Activated CD4-positive, alpha-beta T cell treated with anti-CD3 and anti-CD28 coated beads for 1 hour (primary cell): ENCODE results near the gene STK4.

Source experiments
- DNase-seq: peaks from one replicate; pipeline ENCODE4 v3.0.0-alpha.2; 2020

Gene STK4

GRCh38 chr20:45092898-45093297, 126.6 kb downstream of the STK4 start:
- DNase-seq = no peak

DNA sequence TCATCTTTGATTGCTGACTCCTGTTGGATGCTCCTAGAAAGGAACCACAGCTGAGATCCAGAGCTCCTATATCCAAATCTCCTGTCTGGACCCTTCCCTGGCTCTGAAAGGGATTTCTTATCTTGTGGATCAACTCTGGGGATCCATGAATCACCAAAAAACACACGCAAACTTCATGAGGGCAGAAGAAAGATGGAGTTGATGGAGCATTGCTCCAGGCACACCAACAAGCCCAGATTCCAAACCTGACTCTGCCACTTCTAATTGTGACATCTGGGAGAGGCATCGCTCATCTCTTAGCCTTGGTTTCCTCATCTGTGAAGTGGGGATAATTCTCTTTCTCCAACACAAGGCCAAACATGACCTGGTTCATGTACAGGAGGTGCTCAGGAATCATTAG, 127.9 kb downstream of the STK4 start:
- no peak for DNase-seq

DNA sequence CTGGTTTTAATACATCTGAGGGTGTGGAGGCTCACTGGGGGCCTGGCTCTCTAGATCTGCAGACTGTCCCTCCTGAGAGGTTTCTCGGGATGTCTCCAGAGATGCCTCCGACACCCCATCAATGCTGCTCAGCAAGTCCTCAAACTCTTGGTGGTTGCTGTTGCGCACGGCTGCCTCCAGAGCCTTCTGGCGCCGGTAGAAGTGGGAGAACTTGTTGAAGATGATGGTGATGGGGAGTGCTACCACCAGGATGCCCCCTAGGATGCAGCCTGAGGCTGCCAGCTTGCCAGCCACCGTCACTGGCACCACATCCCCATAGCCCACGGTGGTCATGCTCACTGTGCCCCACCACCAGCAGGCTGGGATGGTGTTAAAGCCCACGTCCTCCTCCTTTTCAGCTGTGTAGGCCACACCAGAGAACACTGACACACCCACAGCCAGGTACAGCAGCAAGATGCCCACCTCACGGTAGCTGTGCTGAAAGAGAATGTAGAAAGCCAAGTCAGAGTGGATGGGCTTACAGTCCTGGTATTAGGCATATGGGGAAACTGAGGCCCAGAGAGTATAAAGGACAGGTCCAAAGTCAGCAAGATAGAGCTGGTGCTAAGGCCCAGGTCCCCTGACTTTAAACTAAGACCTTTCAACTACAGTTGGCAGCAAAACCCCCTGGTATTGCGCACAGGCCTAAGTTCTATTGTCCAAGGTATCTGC, 128.7 kb downstream of the STK4 start:
- no peak for DNase-seq

- DNase-seq = no peak
These were observed 129.5 kb downstream of the STK4 start for GRCh38 chr20:45095805-45096238.

DNA sequence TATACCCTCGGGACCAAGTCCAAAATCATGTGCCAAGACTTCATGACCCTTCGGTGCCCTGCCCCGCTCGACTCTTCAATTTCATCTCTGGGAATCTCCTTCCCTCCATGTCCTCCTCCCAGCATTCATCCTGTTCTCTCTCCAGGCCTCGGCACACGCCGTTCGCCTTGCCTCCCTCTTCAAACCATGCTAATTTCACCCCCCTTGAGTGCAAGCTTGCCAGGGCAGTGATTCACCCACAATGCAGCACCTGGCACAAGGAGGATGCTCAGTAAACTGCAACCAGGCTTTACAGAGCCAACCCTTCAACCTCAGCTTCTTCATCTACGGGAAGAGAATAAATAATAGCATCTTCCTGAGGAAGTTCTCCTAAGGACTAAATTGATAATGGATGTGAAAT, 130.5 kb downstream of the STK4 start:
- DNase-seq = no peak

DNA sequence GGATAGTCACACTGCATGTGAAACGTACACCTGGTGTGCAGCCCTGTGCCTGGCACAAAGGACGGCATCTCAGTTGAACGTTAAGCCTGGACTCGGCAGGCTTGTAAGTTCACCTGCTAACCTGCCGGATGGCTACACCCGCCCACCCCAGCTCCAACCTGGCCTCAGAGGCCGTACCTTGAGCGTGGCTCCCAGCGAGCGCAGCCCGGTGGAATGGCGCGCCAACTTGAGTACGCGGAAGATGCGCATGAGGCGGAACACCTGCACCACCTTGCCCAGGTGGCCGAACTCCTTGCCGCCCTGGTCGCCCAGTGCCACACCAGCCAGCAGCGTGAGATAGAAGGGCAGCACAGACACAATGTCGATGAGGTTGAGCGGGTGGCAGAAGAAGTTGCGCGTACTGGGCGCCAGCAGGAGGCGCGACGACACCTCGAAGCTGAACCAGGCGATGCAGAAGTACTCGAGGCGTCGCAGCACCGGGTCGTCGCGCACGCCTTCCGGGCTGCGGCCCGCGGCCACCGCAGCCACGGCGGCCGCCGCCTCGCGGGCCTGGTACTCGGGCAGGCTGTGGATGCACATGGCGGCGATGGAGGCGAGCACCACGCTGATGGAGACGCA, 131.3 kb downstream of the STK4 start:
- DNase-seq = no peak

GRCh38 chr20:45098103-45098773, 131.9 kb downstream of the STK4 start:
- no peak for DNase-seq

DNA sequence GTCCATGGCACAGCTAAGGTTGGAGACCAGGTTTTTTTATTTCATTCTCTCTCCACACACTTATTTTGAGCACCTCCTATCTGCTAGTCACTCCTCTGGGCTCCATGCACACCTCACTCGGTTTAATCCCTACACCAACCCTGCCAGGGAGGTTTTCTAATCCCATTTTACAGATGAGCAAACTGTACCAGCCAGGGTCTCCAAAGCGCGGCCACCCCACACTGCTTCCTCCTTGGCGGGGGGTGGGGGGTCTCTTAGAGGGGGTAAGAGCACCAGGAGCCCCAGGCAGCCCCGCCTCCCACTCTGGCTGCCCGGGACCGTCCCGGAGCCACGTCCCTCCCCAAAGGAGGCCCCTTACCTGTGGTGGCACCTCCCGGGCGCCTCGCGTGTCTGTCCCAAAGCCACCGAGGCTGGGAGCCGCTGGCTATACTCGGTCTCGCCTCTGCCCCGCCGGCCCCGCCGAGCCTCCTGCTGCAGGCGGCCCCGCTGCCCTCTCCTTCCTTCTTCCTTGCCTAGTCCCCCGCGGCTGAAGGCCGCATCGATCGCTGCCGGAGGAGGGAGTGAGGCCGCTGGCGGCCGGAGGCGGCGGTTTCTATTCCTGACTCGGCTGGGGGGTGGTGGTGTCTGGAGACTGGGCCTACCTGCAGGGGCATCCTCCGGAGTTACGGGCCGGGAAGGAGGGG, 134.4 kb downstream of the STK4 start, which contains the start of gene KCNS1:
Gene KCNS1, minus strand, starts transcription at position 565 of the 683 bp plus-strand sequence. CDS start 1,891 bp downstream, outside the sequence.
- no peak for DNase-seq

DNA sequence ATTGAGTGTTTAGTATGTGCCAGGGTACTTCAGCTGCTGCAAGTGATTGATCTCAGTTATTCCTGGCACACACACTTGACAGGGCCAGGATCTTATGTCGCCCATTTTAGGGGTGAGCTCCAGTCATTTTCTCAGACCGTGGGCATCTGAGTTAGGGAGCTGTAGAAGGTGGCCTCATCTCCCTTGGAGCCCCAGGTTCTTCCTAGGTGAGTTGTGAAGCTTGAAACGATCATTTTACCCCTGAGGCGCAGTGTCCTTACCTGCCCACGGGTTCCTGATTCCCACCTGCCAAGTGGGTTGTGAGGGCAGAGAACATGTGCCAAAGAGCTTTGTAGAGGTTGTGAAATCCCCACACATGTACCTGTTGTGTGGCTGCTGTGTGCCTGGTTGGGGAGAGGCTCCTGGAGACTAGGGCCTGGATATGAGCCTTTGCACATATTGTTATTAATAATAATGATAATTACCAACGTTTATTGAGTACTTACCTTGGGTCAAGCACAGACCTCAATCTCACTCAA, 135.1 kb downstream of the STK4 start:
- no peak for DNase-seq

DNA sequence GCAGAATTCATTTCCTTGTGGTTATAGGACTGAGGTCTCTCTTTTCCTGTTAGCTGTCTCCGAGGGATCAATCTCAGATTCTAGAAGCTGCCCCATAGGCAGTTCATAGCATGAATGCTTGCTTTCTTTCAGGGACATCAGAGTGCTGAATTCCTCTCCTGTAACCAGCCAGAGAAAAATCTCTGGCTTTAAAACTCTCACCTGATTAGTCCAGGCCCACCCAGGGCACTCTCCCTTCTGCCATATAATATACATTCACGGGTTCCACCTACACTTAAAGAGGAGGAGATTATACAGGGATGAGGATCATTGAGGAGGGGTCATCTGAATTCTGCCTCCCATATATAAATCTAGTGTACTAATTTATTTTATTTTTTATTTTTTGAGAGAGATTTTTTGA, 136.8 kb downstream of the STK4 start:
- no peak for DNase-seq

GRCh38 chr20:45104786-45105185, 138.5 kb downstream of the STK4 start:
- no peak for DNase-seq

- no peak for DNase-seq
These were observed 139.0 kb downstream of the STK4 start for GRCh38 chr20:45105317-45105716.

DNA sequence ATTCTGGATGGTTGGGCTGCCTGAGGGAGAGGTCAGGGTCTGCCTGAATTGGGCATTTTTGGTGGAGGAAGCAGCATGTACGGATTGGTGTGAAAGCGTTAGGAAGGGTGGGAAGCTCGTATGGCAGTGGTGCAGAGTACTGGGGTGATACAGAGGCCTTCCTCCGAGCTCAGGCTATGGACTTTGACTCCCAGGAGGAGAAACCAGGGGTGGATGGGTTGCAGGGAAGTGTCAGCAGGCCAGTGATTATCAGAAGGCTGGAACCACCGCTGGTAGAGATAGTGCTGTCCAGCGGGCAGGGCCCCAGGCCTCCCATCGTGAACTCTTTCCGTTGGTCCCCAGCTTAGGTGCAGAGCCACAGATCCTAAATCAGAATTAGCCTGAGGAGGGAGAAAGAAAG, 143.3 kb downstream of the STK4 start:
- no peak for DNase-seq

GRCh38 chr20:45110301-45110700, 144.0 kb downstream of the STK4 start:
- DNase-seq = no peak

GRCh38 chr20:45111285-45111684, 145.0 kb downstream of the STK4 start:
- no peak for DNase-seq

DNA sequence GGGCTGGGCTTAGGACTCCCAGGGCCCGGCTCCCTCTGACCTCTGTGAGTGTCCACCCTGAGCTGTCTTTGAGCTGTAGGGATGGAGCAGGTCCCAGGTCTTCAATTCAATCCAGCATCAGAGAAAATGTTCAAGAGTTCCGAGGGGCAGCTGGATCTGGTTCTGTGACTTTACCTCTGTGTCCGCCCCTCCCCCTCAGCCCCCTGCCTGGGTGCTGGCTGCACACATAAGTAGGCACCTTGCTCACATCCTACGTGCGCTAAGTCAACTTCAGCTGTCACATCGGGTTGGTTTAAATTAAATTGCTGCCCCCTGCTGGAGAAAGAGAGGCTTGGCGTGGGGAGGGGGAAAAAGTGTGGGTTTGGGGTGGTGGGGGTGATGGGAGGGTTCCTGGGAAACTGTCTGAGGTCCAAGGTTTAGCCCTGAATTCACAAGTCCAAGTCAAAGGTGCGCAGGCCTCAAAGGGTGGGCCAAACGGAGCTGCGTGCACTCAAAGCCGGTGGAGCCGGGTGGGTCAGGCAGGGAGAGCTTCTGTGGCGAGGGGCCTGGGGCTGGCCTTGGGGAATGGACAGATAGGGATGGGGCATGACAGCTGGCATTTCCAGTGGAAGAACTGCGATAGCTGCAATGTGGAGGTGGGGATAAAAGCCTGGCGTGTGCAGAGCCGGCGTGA, 145.6 kb downstream of the STK4 start:
- no peak for DNase-seq

DNA sequence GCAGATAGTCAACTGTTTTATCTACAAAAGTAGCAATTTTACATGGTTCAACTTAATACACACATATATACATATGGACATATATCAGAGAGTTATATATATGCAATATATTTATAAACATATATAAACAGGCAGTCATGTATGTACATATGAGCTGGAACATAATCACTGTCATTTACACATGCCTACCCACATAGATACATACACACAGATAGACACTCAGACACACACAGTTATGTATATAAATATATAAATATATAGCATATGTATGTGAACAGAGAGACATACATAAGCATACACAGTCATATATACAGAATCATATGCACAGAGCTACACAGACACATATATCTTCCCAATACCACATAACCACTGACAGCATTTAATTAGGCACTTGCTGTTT, 146.4 kb downstream of the STK4 start:
- no peak for DNase-seq

DNA sequence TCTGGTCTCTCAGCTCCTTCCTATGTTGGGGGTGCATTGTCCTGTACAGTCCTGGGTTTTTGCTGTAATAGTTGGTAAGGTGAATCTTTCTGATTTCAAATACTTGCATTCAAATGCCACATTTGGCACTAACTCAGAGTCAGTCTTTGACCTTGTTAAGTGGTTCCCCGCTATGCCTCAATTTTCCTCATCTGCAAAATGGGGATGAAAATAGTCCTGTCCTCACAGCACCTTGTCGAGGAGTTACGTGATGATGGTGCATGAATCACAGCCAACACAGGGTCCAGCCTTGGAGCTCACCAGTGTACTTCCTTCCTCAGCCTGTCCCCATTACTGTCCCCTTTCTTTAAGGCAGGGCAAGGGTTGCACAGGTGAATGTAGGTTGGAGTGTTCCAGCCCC, 147.6 kb downstream of the STK4 start:
- DNase-seq = no peak

- no peak for DNase-seq
These were observed 148.4 kb downstream of the STK4 start, which contains the start of gene WFDC5 for GRCh38 chr20:45114465-45115385. Gene WFDC5, minus strand, starts transcription at chr20:45115174. Its CDS starts 91 bp downstream, at chr20:45115083.

DNA sequence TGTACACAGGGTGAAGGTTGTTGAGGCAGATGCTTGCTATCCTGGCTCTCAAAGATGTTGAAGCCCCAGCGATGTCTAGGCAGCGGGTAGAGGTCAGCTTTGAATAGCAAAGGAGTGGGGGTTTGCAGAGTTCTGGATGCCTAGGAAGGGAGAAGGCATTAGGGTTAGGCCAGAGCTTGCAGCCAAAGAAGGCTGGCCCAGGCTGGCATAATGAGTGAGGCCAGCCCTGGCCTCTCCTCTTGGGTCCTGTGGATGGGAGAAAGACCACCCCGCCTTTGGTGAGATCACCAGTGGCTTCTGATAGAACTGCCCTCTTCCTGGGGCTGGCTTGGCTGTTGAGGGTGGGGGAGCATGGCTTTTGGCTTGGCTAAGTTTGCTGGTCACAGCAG, 149.1 kb downstream of the STK4 start:
- DNase-seq = no peak

- DNase-seq = no peak
These were observed 149.5 kb downstream of the STK4 start for GRCh38 chr20:45115829-45116228.
